IMR-90 (cell line): Measurements from ENCODE around the gene TBX4. TPM values are rescaled to one million over a fixed set of nuclear protein-coding genes. Genes with fewer than 3 reads are reported as not detected.

Experiments used
- ATAC-seq: fragments of 200-7000 bp; cut with Tn5 transposase; 2 replicates; pipeline ENCODE4 v1.9.1; 2020; ENCODE audit warnings: low read depth, mild to moderate bottlenecking, moderate library complexity
- BruUV-seq: library from RNA; stranded (reverse); fragments of 400-500 nt; replicated peaks from 2 replicates; lab custom pipeline; 2021; lab: Mats Ljungman, UMichigan
- CTCF ChIA-PET: fragments of 300-600 bp; formaldehyde crosslinking; extraction: SDS; loops from one replicate; lab custom pipeline; 2021; ENCODE audit warnings: antibody characterized with exemption; lab: Yijun Ruan, JAX
- POLR2A ChIA-PET: fragments of 300-600 bp; sonication (Branson Sonifier 250); formaldehyde crosslinking; loops from one replicate; lab custom pipeline; 2022; ENCODE audit warnings: antibody characterized with exemption; ENCODE audit not compliant: unreplicated experiment; lab: Charles Lee
- DNase-seq: peaks from one replicate; pipeline ENCODE4 v3.0.0; 2013
- H2AFZ ChIP-seq: replicated peaks from 2 replicates; pipeline ENCODE3; 2013; ENCODE audit warnings: low read length, mild to moderate bottlenecking; ENCODE audit not compliant: poor library complexity
- H2AK5ac ChIP-seq: 2 replicates; pipeline ENCODE4 v1.6.1; 2013; ENCODE audit warnings: low read depth, low read length, inconsistent platforms
- H2AK9ac ChIP-seq: replicated peaks from 2 replicates; pipeline ENCODE3; 2013; ENCODE audit warnings: mild to moderate bottlenecking, low read depth, low read length, moderate library complexity; ENCODE audit not compliant: poor library complexity
- H2BK120ac ChIP-seq: 2 replicates; pipeline ENCODE4 v1.6.1; 2013; ENCODE audit warnings: low read depth, low read length, inconsistent platforms
- H2BK15ac ChIP-seq: 3 replicates; pipeline ENCODE4 v1.6.1; 2013; ENCODE audit warnings: low read depth, low read length, inconsistent platforms
- H2BK20ac ChIP-seq: 2 replicates; pipeline ENCODE4 v1.6.1; 2013; ENCODE audit warnings: low read depth, mild to moderate bottlenecking, inconsistent platforms, low read length, moderate library complexity
- H2BK5ac ChIP-seq: 2 replicates; pipeline ENCODE4 v1.6.1; 2013; ENCODE audit warnings: mild to moderate bottlenecking, low read depth, low read length, inconsistent platforms; ENCODE audit not compliant: poor library complexity, severe bottlenecking
- H3K14ac ChIP-seq: replicated peaks from 2 replicates; pipeline ENCODE4 v1.6.1; 2013; ENCODE audit warnings: low read depth, low read length, inconsistent platforms
- H3K18ac ChIP-seq: 2 replicates; pipeline ENCODE4 v1.6.1; 2013; ENCODE audit warnings: low read depth, low read length, control low read depth
- H3K23ac ChIP-seq: 2 replicates; pipeline ENCODE4 v1.6.1; 2013; ENCODE audit warnings: low read depth, low read length, inconsistent platforms
- H3K27ac ChIP-seq: 2 replicates; pipeline ENCODE4 v1.5.1; 2013; ENCODE audit warnings: mild to moderate bottlenecking, control low read depth, low read length; ENCODE audit not compliant: insufficient read depth
- H3K27me3 ChIP-seq: 2 replicates; pipeline ENCODE4 v1.6.1; 2013; ENCODE audit warnings: low read length; ENCODE audit not compliant: control insufficient read depth, insufficient read depth
- H3K36me3 ChIP-seq: 2 replicates; pipeline ENCODE4 v1.6.1; 2013; ENCODE audit warnings: low read length, mixed read lengths; ENCODE audit not compliant: control insufficient read depth, insufficient read depth
- H3K4ac ChIP-seq: 2 replicates; pipeline ENCODE4 v1.6.1; 2013; ENCODE audit warnings: low read depth, low read length, inconsistent platforms
- H3K4me1 ChIP-seq: 2 replicates; pipeline ENCODE4 v1.6.1; 2013; ENCODE audit warnings: low read length, mixed read lengths; ENCODE audit not compliant: control insufficient read depth, insufficient read depth
- H3K4me2 ChIP-seq: 2 replicates; pipeline ENCODE4 v1.6.1; 2013; ENCODE audit warnings: low read depth, mild to moderate bottlenecking, control low read depth, low read length, moderate library complexity
- H3K4me3 ChIP-seq: 2 replicates; pipeline ENCODE4 v1.5.1; 2013; ENCODE audit warnings: low read depth, mild to moderate bottlenecking, control low read depth, low read length, moderate library complexity; ENCODE audit not compliant: insufficient read depth
- H3K56ac ChIP-seq: 2 replicates; pipeline ENCODE4 v1.6.1; 2013; ENCODE audit warnings: low read length, inconsistent platforms; ENCODE audit not compliant: insufficient read depth; ENCODE audit errors: extremely low read depth
- H3K79me1 ChIP-seq, 2 experiments: 2 replicates each; pipeline ENCODE4 v1.6.1; 2013; ENCODE audit warnings: low read length in 2 of 2, inconsistent platforms in 1 of 2, low read depth in 1 of 2
- H3K9ac ChIP-seq: 2 replicates; pipeline ENCODE4 v1.6.1; 2013; ENCODE audit warnings: low read depth, low read length, control low read depth
- H3K9me1 ChIP-seq: 2 replicates; pipeline ENCODE4 v1.6.1; 2013; ENCODE audit warnings: low read length, inconsistent platforms; ENCODE audit not compliant: insufficient read depth
- H3K9me3 ChIP-seq: 2 replicates; pipeline ENCODE4 v1.6.1; 2013; ENCODE audit warnings: low read length; ENCODE audit not compliant: control insufficient read depth, insufficient read depth
- H4K20me1 ChIP-seq: 2 replicates; pipeline ENCODE4 v1.6.1; 2013; ENCODE audit warnings: low read length, inconsistent platforms; ENCODE audit not compliant: insufficient read depth
- H4K5ac ChIP-seq: 2 replicates; pipeline ENCODE4 v1.6.1; 2013; ENCODE audit warnings: mild to moderate bottlenecking, low read depth, low read length, control low read depth
- H4K8ac ChIP-seq, 2 experiments: 2 replicates each; pipeline ENCODE4 v1.6.1; 2013; ENCODE audit warnings: low read depth in 2 of 2, low read length in 2 of 2, control low read depth in 1 of 2, inconsistent platforms in 1 of 2
- H4K91ac ChIP-seq: 2 replicates; pipeline ENCODE4 v1.6.1; 2013; ENCODE audit warnings: low read depth, low read length, inconsistent platforms; ENCODE audit not compliant: insufficient read depth
- BHLHE40 ChIP-seq: fragments of 150-350 bp; IDR thresholded peaks from 2 replicates; pipeline ENCODE4 v1.6.1; 2016; ENCODE audit warnings: mild to moderate bottlenecking, low read depth, low read length
- CEBPB ChIP-seq: IDR thresholded peaks from 2 replicates; pipeline ENCODE4 v1.6.1; 2012; ENCODE audit warnings: low read depth, low read length, improper control_type of control experiment
- CHD1 ChIP-seq: IDR thresholded peaks from 2 replicates; pipeline ENCODE4 v1.6.1; 2012; ENCODE audit warnings: low read depth, low read length, improper control_type of control experiment
- FOS ChIP-seq: fragments of 150-350 bp; IDR thresholded peaks from 2 replicates; pipeline ENCODE4 v1.6.1; 2016; ENCODE audit warnings: low read depth, low read length
- MAFK ChIP-seq: IDR thresholded peaks from 2 replicates; pipeline ENCODE4 v1.6.1; 2012; ENCODE audit warnings: low read depth, low read length, improper control_type of control experiment
- MAZ ChIP-seq: IDR thresholded peaks from 2 replicates; pipeline ENCODE4 v1.6.1; 2012; ENCODE audit warnings: low read depth, mild to moderate bottlenecking, low read length, improper control_type of control experiment, moderate library complexity, borderline replicate concordance
- MXI1 ChIP-seq: IDR thresholded peaks from 2 replicates; pipeline ENCODE4 v1.6.1; 2012; ENCODE audit warnings: low read depth, mild to moderate bottlenecking, low read length, moderate library complexity, borderline replicate concordance
- NFE2L2 ChIP-seq: fragments of 150-350 bp; IDR thresholded peaks from 2 replicates; pipeline ENCODE4 v1.6.1; 2016; ENCODE audit warnings: low read depth, mild to moderate bottlenecking, low read length
- POLR2A ChIP-seq: IDR thresholded peaks from 2 replicates; pipeline ENCODE4 v1.6.1; 2012; ENCODE audit warnings: mild to moderate bottlenecking, low read depth, low read length
- RAD21 ChIP-seq: IDR thresholded peaks from 2 replicates; pipeline ENCODE4 v1.6.1; 2012; ENCODE audit warnings: low read length, improper control_type of control experiment
- RCOR1 ChIP-seq: IDR thresholded peaks from 2 replicates; pipeline ENCODE4 v1.6.1; 2012; ENCODE audit warnings: mild to moderate bottlenecking, low read length, improper control_type of control experiment; ENCODE audit not compliant: insufficient replicate concordance
- RFX5 ChIP-seq: IDR thresholded peaks from 2 replicates; pipeline ENCODE4 v1.8.0; 2012; ENCODE audit warnings: low read depth, mild to moderate bottlenecking, low read length, moderate library complexity
- SMC3 ChIP-seq: fragments of 150-350 bp; IDR thresholded peaks from 2 replicates; pipeline ENCODE4 v1.6.1; 2016; ENCODE audit warnings: low read depth, mild to moderate bottlenecking, antibody characterized with exemption, low read length, moderate library complexity
- WGBS, 2 experiments: methylation state at CpG; one replicate each; pipeline versions ENCODE4 v1.1.5 to v1.1.7; 2013; ENCODE audit warnings: missing lambda C conversion rate in 2 of 2; ENCODE audit not compliant: insufficient read length in 1 of 2; ENCODE audit errors: extremely low coverage in 2 of 2; 5-methylcytosine and 5-hydroxymethylcytosine counted together
- dilution Hi-C: fragments of 300-500 bp; cut with HindIII; formaldehyde crosslinking; loops from one replicate; pipeline ENCODE4 v1.14.3; 2018; ENCODE audit warnings: low sequenced_read_pairs; ENCODE audit not compliant: unreplicated experiment
- in situ Hi-C: fragments of 300-500 bp; cut with MboI; formaldehyde crosslinking; loops from 3 replicates; pipeline ENCODE4 v1.14.3; 2019; ENCODE audit warnings: low sequenced_read_pairs, inconsistent platforms, mixed read lengths
- intact Hi-C: fragments of 100-400 bp; cut with micrococcal nuclease; formaldehyde crosslinking; loops from 2 replicates; pipeline ENCODE4 v1.10.0; 2022
- polyA plus RNA-seq, 3 experiments: library from polyadenylated mRNA; depleted of rRNA; stranded (reverse); fragments of >200 nt; gene quantifications; 2 replicates each; pipeline ENCODE4 v1.2.3, GENCODE V29; 2012; ENCODE audit warnings: low replicate concordance in 1 of 3
- total RNA-seq: library from RNA; depleted of rRNA; stranded (reverse); fragments of >200 nt; gene quantifications from 2 replicates; pipeline ENCODE4 v1.2.3, GENCODE V29; 2012
- TF ChIP-seq, protein P1 (sequence below): fragments of 150-350 bp; IDR thresholded peaks from 2 replicates; pipeline ENCODE4 v1.6.1; 2017; ENCODE audit warnings: mild to moderate bottlenecking, antibody characterized with exemption, low read length, low read depth
- TF ChIP-seq, protein P2 (sequence below): conservative IDR thresholded peaks from 2 replicates; pipeline ENCODE4 v1.5.1; 2012; ENCODE audit warnings: mild to moderate bottlenecking, low read depth, low read length, improper control_type of control experiment
- TF ChIP-seq, protein P3 (sequence below): fragments of 150-350 bp; IDR thresholded peaks from 2 replicates; pipeline ENCODE4 v1.6.1; 2016; ENCODE audit warnings: low read depth, mild to moderate bottlenecking, low read length, moderate library complexity, borderline replicate concordance

The TBX4 gene
- total and polyA plus RNA-seq, 2 of the 4 experiments (the other 2 are of a cell fraction): 0.05 TPM; not detected in 1

GRCh38 chr17:61466246-61466645 is 14.0 kb downstream of the TBX4 start:
- intact Hi-C loops (no loop called here), dilution Hi-C loops (no loop called here), in situ Hi-C loops (no loop called here)
- Histone ChIP-seq H3K23ac (no peak overlapping the region), H3K56ac (no peak overlapping the region), H3K4me3 (no peak overlapping the region), H2AFZ (peak overlapping the region; percentile 29), H2BK5ac (no peak overlapping the region), H2BK120ac (no peak overlapping the region), H4K20me1 (no peaks in the 10 kb centered on the region), H3K27me3 (peaks cover 29% of the 10 kb centered on the region), H3K36me3 (no peaks in the 10 kb centered on the region), H2BK15ac (no peak overlapping the region), H2AK5ac (0 out of 2 replicates have a peak overlapping the region, but pooled peaks have one; percentile 43), H3K9me1 (peaks cover 15% of the 10 kb centered on the region; the same call in 1 of the 2 replicates), H3K27ac (no peak overlapping the region), H3K14ac (no peak overlapping the region), H3K4me2 (no peak overlapping the region), H2AK9ac (no peak overlapping the region), H3K9ac (no peak overlapping the region), H4K5ac (no peak overlapping the region), H4K8ac (no peak overlapping the region), H3K18ac (no peak overlapping the region), H3K4me1 (peaks cover 21% of the 10 kb centered on the region), H3K9me3 (0 out of 2 replicates have a peak, but pooled peaks cover under 1% of the 10 kb centered on the region), H3K4ac (no peak overlapping the region), H4K91ac (no peak overlapping the region), H3K79me1 (no peaks in the 10 kb centered on the region), H2BK20ac (no peak overlapping the region)
- DNase-seq (no peak), ATAC-seq (no peak)
- BruUV-seq: no TSS peak
- TF ChIP-seq CEBPB (no peak), RAD21 (no peak), RFX5 (no peak), MAZ (no peak), NFE2L2 (no peak), RCOR1 (no peak), MXI1 (no peak), FOS (no peak), MAFK (no peak), SMC3 (no peak), POLR2A (no peak), CHD1 (no peak), BHLHE40 (no peak)
- TF ChIP-seq, protein P1, sequence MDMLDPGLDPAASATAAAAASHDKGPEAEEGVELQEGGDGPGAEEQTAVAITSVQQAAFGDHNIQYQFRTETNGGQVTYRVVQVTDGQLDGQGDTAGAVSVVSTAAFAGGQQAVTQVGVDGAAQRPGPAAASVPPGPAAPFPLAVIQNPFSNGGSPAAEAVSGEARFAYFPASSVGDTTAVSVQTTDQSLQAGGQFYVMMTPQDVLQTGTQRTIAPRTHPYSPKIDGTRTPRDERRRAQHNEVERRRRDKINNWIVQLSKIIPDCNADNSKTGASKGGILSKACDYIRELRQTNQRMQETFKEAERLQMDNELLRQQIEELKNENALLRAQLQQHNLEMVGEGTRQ: no peak
- TF ChIP-seq, protein P2, sequence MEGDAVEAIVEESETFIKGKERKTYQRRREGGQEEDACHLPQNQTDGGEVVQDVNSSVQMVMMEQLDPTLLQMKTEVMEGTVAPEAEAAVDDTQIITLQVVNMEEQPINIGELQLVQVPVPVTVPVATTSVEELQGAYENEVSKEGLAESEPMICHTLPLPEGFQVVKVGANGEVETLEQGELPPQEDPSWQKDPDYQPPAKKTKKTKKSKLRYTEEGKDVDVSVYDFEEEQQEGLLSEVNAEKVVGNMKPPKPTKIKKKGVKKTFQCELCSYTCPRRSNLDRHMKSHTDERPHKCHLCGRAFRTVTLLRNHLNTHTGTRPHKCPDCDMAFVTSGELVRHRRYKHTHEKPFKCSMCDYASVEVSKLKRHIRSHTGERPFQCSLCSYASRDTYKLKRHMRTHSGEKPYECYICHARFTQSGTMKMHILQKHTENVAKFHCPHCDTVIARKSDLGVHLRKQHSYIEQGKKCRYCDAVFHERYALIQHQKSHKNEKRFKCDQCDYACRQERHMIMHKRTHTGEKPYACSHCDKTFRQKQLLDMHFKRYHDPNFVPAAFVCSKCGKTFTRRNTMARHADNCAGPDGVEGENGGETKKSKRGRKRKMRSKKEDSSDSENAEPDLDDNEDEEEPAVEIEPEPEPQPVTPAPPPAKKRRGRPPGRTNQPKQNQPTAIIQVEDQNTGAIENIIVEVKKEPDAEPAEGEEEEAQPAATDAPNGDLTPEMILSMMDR: no peak
- TF ChIP-seq, protein P3, sequence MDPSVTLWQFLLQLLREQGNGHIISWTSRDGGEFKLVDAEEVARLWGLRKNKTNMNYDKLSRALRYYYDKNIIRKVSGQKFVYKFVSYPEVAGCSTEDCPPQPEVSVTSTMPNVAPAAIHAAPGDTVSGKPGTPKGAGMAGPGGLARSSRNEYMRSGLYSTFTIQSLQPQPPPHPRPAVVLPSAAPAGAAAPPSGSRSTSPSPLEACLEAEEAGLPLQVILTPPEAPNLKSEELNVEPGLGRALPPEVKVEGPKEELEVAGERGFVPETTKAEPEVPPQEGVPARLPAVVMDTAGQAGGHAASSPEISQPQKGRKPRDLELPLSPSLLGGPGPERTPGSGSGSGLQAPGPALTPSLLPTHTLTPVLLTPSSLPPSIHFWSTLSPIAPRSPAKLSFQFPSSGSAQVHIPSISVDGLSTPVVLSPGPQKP: no peak
- CTCF ChIA-PET: no interaction called here
- POLR2A ChIA-PET: no interaction called here
- WGBS, 2 experiments: 82% methylated on average over 5 of the region's 7 CpGs; no CpG with 5 or more reads in 1 of the 2 experiments
